Cardiac fibroblast (primary cell): Measurements from ENCODE around the gene TH.

Source experiments
- DNase-seq, 2 donors: peaks; one replicate each; pipeline versions ENCODE4 v3.0.0 to v3.0.0-alpha.2; 2010; ENCODE audit warnings: low read depth in 2 of 2
- H3K4me3 ChIP-seq, 2 donors: replicated peaks in 1 of 2; 1 replicate in 1 of 2; 2 replicates in 1 of 2; pipeline ENCODE4 v1.5.1; 2011; ENCODE audit warnings: low read depth in 2 of 2, low read length in 2 of 2, mild to moderate bottlenecking in 2 of 2, moderate library complexity in 1 of 2
- TF ChIP-seq, protein P1 (sequence below): IDR thresholded peaks from one replicate; pipeline ENCODE4 v1.5.1; 2011; ENCODE audit warnings: low read depth, mild to moderate bottlenecking, low read length, inconsistent platforms

The TH gene

GRCh38 chr11:2168286-2169004 is 3.2 kb downstream of the TH start:
- no peak overlapping the region for H3K4me3 ChIP-seq
- TF ChIP-seq, protein P1, sequence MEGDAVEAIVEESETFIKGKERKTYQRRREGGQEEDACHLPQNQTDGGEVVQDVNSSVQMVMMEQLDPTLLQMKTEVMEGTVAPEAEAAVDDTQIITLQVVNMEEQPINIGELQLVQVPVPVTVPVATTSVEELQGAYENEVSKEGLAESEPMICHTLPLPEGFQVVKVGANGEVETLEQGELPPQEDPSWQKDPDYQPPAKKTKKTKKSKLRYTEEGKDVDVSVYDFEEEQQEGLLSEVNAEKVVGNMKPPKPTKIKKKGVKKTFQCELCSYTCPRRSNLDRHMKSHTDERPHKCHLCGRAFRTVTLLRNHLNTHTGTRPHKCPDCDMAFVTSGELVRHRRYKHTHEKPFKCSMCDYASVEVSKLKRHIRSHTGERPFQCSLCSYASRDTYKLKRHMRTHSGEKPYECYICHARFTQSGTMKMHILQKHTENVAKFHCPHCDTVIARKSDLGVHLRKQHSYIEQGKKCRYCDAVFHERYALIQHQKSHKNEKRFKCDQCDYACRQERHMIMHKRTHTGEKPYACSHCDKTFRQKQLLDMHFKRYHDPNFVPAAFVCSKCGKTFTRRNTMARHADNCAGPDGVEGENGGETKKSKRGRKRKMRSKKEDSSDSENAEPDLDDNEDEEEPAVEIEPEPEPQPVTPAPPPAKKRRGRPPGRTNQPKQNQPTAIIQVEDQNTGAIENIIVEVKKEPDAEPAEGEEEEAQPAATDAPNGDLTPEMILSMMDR: no peak
- DNase-seq: no peak

DNA sequence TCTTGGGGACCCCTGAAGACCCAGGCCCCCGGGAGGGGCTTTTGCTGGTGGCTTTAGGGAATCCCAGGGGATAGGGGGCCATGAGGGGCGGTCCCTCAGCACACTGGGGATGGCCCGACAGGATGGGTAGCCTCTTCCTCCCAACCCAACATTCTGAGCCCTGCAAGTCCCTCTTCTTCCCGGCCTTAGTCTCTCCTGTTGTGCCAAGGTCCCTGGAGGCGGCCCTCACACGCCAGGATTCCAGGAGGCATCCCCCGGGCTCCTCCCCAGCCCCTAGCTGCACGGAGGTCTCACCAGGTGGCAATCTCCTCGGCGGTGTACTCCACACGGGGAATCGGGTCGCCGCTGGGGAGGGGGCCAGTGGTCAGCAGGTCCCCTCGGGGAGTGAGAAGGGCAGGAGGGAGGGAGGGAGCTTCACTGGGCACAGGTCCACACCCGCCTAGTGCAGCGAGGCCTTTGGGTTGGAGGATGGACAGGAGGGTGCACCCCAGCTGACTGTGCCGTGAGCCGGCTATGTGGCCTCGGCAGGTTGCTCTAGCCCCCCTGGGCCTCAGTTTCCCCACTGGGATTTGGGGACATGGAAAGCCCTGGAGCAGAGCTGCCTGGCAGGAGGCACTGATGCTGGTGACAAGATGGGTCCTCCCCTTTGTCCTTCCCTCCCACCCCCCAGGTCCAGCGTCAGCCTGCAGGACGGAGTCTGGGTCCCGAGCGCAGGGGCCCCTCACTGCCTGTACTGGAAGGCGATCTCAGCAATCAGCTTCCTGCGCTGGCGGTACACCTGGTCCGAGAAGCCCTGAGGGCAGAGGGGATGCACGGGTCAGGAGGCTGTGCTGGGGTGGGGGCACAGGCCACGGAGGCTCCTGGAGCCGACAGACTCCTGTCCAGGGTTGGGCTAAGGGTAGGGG is 4.2 kb downstream of the TH start:
- no peak for DNase-seq
- TF ChIP-seq, protein P1: no peak
- H3K4me3 ChIP-seq: no peak overlapping the region

- no peak overlapping the region for H3K4me3 ChIP-seq
- TF ChIP-seq, protein P1: peak; percentile 51
- DNase-seq: peak in 1 of 2 donors; percentile 28
Observed at GRCh38 chr11:2166091-2166851, 5.3 kb downstream of the TH start.

- TF ChIP-seq, protein P1: no peak
- no peak overlapping the region for H3K4me3 ChIP-seq
- no peak for DNase-seq
Observed at GRCh38 chr11:2165571-2165970, 6.0 kb downstream of the TH start.

DNA sequence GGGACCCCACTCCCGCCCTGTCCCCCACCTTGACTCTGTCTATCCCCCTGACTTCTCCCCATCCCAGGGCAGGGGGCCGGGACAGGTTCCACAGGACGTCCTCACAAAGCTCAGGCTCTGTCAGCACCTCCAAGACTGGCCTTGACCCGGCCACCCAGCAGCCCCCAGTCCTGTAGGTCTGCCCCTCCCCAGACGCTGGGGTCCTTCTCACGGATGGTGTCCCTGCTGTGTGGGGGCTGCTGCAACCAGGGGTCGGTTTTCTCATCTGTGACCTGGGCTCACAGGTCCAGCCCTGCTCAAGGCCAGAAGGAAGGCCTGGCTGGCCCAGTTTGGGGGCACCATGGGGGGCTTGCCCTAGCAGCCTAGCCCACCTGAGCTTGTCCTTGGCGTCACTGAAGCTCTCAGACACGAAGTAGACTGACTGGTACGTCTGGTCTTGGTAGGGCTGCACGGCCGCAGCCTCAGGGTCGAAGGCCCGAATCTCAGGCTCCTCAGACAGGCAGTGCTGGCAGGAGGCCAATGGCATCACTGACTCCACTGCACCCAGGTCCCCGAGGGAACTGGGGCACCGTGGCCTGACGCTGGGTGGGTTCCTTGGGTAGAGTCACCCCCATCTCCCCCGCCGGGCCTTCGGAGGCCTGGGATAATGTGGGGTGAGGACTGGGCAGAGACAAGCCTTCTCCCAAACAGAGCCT is 6.6 kb downstream of the TH start:
- no peak overlapping the region for H3K4me3 ChIP-seq
- no peak for DNase-seq
- TF ChIP-seq, protein P1: no peak

DNA sequence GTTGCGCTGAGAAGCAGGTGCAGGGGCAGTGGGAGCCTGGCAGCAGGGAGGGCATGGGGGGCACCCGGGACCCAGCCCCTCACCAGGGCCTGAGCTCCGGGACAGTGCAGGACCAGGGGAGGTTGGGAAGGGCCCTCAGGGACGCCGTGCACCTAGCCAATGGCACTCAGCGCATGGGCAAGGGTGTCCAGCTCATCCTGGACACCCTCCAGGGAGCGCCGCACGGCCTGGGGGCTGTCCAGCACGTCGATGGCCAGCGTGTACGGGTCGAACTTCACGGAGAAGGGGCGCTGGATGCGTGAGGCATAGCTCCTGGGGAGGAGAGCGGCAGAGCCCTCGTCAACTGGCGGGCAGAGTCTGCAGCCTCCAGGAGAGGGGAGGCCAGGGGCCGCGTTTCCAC is 7.5 kb downstream of the TH start:
- TF ChIP-seq, protein P1: no peak
- no peak overlapping the region for H3K4me3 ChIP-seq
- no peak for DNase-seq
